B cell (primary cell): ENCODE results near the gene EML6.

ENCODE experiments used
- EZH2 ChIP-seq: IDR thresholded peaks from 2 replicates; pipeline ENCODE4 v1.6.1; 2012; ENCODE audit warnings: borderline replicate concordance, low read depth, mild to moderate bottlenecking, moderate library complexity, low read length; ENCODE audit not compliant: insufficient read depth, poor library complexity, severe bottlenecking
- TF ChIP-seq, protein P1 (sequence below): fragments of 200-600 bp; IDR thresholded peaks from one replicate; pipeline ENCODE4 v1.8.0; 2022; ENCODE audit warnings: antibody characterized with exemption, mild to moderate bottlenecking

DNA sequence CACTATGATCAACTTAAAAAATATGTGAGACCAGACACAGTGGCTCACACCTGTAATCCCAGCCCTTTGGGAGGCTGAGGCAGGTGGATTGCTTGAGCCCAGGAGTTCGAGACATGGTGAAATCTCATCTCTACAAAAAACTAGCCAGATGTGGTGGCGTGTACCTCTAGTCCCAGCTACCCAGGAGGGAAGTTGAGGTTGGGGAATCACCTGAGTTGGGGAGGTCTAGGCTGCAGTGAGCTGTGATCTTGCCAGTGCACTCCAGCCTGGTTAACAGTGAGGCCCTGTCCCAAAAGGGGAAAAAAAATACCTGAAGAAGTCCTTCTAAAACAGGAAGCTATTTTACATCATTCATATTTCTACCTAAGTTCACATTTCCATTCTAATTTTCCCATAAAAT is 144.0 kb downstream of the EML6 start:
- TF ChIP-seq, protein P1, sequence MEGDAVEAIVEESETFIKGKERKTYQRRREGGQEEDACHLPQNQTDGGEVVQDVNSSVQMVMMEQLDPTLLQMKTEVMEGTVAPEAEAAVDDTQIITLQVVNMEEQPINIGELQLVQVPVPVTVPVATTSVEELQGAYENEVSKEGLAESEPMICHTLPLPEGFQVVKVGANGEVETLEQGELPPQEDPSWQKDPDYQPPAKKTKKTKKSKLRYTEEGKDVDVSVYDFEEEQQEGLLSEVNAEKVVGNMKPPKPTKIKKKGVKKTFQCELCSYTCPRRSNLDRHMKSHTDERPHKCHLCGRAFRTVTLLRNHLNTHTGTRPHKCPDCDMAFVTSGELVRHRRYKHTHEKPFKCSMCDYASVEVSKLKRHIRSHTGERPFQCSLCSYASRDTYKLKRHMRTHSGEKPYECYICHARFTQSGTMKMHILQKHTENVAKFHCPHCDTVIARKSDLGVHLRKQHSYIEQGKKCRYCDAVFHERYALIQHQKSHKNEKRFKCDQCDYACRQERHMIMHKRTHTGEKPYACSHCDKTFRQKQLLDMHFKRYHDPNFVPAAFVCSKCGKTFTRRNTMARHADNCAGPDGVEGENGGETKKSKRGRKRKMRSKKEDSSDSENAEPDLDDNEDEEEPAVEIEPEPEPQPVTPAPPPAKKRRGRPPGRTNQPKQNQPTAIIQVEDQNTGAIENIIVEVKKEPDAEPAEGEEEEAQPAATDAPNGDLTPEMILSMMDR: no peak
- TF ChIP-seq EZH2: no peak
